ENCODE results near the gene SLC6A13.

Gene SLC6A13

GRCh38 chr12:240566-240965 is 22.1 kb downstream of the SLC6A13 start:
- no peaks in the 10 kb centered on the region for H3K79me2 ChIP-seq (ENCODE audit: insufficient read depth, low read length)
- no peak overlapping the region for H3K9ac ChIP-seq (ENCODE audit: low read length)
- H3K4me1 ChIP-seq (ENCODE audit: insufficient read depth, low read length, severe bottlenecking): no peaks in the 10 kb centered on the region
- peaks cover 8% of the 10 kb centered on the region; the same call in 1 of the 2 replicates for H3K27me3 ChIP-seq (ENCODE audit: insufficient read depth, low read length)
- no peak overlapping the region for H3K4me3 ChIP-seq (ENCODE audit: low read depth, low read length, poor library complexity, severe bottlenecking)
- H2AFZ ChIP-seq (ENCODE audit: low read length): no peak overlapping the region
- H4K20me1 ChIP-seq (ENCODE audit: insufficient read depth, low read length): no peaks in the 10 kb centered on the region
- no peak overlapping the region for H3K27ac ChIP-seq (ENCODE audit: low read depth, low read length, poor library complexity, severe bottlenecking)
- peaks cover 6% of the 10 kb centered on the region; the same call in 1 of the 2 replicates for H3K9me3 ChIP-seq (ENCODE audit: low read length)
- no peaks in the 10 kb centered on the region for H3F3A ChIP-seq (ENCODE audit: insufficient read depth, low read length)
- TF ChIP-seq CTCF (IDR thresholded peaks at IDR 0.05; ENCODE audit: low read length) (no peak), EZH2 (IDR thresholded peaks at IDR 0.05; ENCODE audit: borderline replicate concordance, low read length) (no peak)
- H3K9me2 ChIP-seq (ENCODE audit: low read depth, low read length): no peaks in the 10 kb centered on the region
- no peak overlapping the region for H3K4me2 ChIP-seq (ENCODE audit: low read length)
- no peaks in the 10 kb centered on the region for H3K36me3 ChIP-seq (ENCODE audit: insufficient read depth, low read length)

- Histone ChIP-seq H2AFZ (ENCODE audit: low read length) (no peak overlapping the region), H3K36me3 (ENCODE audit: insufficient read depth, low read length) (no peaks in the 10 kb centered on the region), H3K4me1 (ENCODE audit: insufficient read depth, low read length, severe bottlenecking) (no peaks in the 10 kb centered on the region), H3K9ac (ENCODE audit: low read length) (no peak overlapping the region), H4K20me1 (ENCODE audit: insufficient read depth, low read length) (no peaks in the 10 kb centered on the region), H3K27ac (ENCODE audit: low read depth, low read length, poor library complexity, severe bottlenecking) (no peak overlapping the region), H3F3A (ENCODE audit: insufficient read depth, low read length) (no peaks in the 10 kb centered on the region), H3K9me3 (ENCODE audit: low read length) (peaks cover 6% of the 10 kb centered on the region), H3K9me2 (ENCODE audit: low read depth, low read length) (no peaks in the 10 kb centered on the region), H3K27me3 (ENCODE audit: insufficient read depth, low read length) (peaks cover 8% of the 10 kb centered on the region; the same call in 1 of the 2 replicates), H3K79me2 (ENCODE audit: insufficient read depth, low read length) (no peaks in the 10 kb centered on the region), H3K4me3 (ENCODE audit: low read depth, low read length, poor library complexity, severe bottlenecking) (no peak overlapping the region), H3K4me2 (ENCODE audit: low read length) (no peak overlapping the region)
- TF ChIP-seq CTCF (IDR thresholded peaks at IDR 0.05; ENCODE audit: low read length) (no peak), EZH2 (IDR thresholded peaks at IDR 0.05; ENCODE audit: borderline replicate concordance, low read length) (no peak)
Observed at GRCh38 chr12:238736-239398, 23.8 kb downstream of the SLC6A13 start.

GRCh38 chr12:238116-238515 is 24.5 kb downstream of the SLC6A13 start:
- Histone ChIP-seq H2AFZ (ENCODE audit: low read length) (no peak overlapping the region), H3K27me3 (ENCODE audit: insufficient read depth, low read length) (peaks cover 8% of the 10 kb centered on the region; the same call in 1 of the 2 replicates), H3F3A (ENCODE audit: insufficient read depth, low read length) (no peaks in the 10 kb centered on the region), H3K36me3 (ENCODE audit: insufficient read depth, low read length) (no peaks in the 10 kb centered on the region), H3K27ac (ENCODE audit: low read depth, low read length, poor library complexity, severe bottlenecking) (no peak overlapping the region), H4K20me1 (ENCODE audit: insufficient read depth, low read length) (no peaks in the 10 kb centered on the region), H3K4me1 (ENCODE audit: insufficient read depth, low read length, severe bottlenecking) (no peaks in the 10 kb centered on the region), H3K9me2 (ENCODE audit: low read depth, low read length) (no peaks in the 10 kb centered on the region), H3K79me2 (ENCODE audit: insufficient read depth, low read length) (no peaks in the 10 kb centered on the region), H3K9me3 (ENCODE audit: low read length) (peaks cover 6% of the 10 kb centered on the region), H3K4me3 (ENCODE audit: low read depth, low read length, poor library complexity, severe bottlenecking) (no peak overlapping the region), H3K4me2 (ENCODE audit: low read length) (no peak overlapping the region), H3K9ac (ENCODE audit: low read length) (no peak overlapping the region)
- TF ChIP-seq EZH2 (IDR thresholded peaks at IDR 0.05; ENCODE audit: borderline replicate concordance, low read length) (no peak), CTCF (IDR thresholded peaks at IDR 0.05; ENCODE audit: low read length) (no peak)
